CD4-positive, alpha-beta T cell treated with Interleukin-15 for 1 hour (primary cell): ENCODE measurements around the gene MAP3K8.
"Not testable (repeated sequence)": the region's sequence is repeated elsewhere in the genome, so short reads cannot be mapped to it uniquely, and the experiment has no call there.

Experiments used
- DNase-seq: peaks from one replicate; pipeline ENCODE4 v3.0.0-alpha.2; 2020

The MAP3K8 gene

DNA sequence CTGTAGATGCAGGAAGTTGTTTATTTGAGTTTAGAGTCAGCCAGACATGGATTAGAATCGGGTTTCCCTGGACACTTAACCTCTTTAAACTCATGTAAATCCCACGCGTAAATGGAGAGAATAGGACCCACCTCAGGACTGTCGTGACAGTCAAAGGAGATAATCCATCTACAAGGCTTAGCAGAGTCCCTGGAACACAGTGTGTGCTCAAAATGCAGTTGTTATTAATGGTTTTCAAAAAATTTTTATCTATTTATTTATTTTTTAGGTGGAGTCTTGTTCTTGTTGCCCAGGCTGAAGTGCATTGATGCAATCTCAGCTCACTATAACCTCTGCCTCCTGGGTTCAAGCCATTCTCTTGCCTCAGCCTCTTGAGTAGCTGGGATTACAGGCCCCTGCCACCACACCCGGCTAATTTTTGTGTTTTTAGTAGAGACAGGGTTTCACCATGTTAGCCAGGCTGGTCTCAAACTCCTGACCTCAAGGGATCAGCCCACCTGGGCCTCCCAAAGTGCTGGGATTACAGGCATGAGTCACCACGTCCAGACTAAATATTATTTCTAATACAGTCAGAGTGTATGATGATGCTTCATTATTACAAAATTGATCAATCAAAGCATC, 10.2 kb upstream of the MAP3K8 start:
- not testable (repeated sequence) for DNase-seq

DNA sequence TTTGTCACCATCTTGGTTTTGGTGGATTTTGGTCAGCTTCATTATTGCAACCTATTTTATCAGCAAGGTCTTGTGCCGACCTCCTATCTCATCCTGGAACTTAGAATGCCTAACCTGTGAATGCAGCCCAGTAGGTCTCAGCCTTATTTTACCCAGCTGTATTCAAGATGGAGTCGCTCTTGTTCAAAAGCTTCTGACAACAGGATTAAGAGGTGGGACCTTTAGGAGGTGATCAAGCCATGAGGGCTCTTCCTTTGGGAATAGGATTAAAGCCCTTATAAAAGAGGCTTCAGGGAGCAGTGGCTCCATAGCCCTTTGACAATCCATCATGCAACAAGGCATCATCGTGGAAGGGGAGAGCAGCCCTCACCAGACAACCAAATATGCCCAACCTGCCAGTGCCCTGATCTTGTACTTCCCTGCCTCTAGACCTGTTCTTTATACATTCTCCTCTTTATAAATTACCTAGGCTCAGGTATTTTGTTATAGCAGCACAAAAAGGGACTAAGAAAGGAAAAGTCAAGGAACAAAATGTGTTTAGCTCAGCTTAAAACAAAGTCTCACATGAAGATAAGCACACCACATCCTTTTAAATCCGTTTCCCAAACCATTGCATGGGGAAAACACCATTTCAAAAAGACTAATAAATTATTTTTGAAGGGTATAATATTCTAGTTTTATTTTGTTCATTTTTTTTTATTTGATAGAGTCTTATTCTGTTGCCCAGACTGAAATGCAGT, 8.5 kb upstream of the MAP3K8 start:
- DNase-seq, result no peak

DNA sequence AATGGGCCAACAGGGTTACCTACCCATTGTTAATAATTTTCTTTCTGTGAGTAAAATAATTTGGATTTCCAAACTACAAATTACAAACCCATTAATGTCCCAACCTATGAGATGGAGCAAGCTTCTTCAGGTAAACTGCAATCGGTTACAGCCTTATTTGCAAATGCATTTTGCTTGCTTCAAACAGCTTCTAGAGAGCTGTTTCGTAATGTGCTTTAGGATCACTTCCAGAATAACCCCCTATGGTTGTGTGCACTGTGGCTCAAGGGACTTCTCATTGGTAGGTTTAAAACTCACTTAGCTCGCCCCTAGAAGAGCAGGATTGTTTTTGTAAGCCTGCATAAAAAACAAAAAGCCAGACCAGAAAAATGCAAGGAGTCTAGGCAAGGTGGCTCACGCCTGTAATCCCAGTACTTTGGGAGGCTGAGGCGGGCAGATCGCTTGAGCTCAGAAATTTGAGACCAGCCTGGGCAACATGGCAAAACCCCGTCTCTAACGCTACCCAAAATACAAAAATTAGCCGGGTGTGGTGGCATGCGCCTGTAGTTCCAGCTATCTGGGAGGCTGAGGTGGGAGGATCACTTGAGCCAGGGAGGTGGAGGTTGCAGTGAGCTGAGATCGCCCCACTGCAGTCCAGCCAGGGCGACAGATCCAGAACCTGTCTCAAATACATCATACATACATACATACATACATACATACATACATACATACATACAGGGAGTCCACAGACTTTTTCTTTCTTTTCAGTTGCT, 3.3 kb upstream of the MAP3K8 start:
- no peak for DNase-seq

DNA sequence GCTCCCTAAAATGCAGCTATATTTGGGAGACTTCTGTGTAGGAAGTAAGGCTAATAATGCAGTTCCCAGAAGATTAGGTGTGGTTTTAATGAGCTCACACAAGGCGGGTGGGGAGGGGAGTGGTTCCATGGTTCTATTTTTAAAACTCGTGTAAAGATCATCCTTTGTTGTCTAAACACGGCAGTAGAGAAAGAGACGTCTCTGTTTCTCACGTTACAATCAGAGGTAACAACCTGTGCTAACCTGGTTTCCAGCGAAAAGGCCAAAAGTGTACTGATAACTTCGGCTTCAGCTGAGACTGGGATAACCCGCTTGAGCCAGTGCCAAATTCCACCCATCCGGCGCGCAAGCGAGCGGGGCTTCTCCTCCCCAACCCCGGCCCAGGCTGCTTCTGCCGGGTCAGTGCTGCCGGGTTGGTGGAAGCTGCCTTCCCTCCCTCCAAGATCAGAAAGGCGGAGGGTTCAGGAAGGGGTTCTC, 2.5 kb upstream of the MAP3K8 start:
- no peak for DNase-seq

DNA sequence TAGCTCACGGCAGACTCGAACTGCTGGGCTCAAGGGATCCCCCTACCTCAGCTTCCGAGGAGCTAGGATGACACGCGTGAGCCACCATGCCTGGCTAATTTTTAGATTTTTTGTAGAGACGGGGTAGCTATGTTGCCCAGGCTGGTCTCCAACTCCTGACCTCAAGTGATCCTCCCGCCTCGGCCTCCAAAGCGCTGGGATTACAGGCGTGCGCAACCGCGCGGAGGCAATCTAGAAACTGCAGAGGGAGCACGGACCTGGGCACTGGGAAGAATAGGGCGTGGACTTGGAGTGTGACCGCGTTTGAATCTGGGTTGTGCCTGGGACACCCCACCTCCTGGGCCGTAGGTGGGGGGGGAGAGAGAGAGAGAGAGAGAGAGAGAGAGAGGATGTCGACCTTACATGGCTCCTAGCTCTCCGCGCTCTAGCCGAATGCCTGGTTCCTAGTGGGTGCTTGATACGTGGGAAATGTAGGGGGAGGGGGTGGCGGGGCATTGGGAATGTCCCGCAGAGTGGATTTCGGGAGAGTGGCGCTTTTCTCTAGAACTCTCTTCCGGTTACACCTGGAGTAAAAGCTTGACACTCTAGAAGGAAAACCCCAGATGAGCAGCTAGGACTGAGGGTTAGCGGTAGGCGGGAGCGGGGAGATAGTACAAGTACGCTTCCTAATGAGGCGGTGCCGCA, 1.2 kb upstream of the MAP3K8 start:
- no peak for DNase-seq

DNA sequence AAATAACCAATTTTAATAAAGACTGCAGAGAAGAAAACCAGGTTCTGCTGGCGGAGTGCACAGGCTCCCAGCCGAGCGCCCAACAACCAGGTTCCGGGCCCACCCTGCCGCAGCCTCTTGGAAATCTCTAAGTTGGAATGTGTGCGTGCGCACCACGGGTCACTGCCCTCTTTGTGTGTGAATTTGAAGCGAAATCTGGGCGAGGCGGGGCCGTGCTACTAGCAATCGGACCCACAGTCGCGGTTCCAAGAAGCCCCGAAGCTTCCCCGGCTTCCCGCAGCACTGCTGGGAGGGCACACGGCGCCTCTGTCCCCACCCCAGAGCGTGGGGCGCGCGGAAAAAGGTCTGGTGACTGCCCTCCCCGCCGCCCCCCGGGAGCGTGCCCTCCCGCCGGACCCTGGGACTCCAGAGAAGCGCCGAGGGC, 666 bp upstream of the MAP3K8 start:
- DNase-seq, result peak; percentile 62

DNA sequence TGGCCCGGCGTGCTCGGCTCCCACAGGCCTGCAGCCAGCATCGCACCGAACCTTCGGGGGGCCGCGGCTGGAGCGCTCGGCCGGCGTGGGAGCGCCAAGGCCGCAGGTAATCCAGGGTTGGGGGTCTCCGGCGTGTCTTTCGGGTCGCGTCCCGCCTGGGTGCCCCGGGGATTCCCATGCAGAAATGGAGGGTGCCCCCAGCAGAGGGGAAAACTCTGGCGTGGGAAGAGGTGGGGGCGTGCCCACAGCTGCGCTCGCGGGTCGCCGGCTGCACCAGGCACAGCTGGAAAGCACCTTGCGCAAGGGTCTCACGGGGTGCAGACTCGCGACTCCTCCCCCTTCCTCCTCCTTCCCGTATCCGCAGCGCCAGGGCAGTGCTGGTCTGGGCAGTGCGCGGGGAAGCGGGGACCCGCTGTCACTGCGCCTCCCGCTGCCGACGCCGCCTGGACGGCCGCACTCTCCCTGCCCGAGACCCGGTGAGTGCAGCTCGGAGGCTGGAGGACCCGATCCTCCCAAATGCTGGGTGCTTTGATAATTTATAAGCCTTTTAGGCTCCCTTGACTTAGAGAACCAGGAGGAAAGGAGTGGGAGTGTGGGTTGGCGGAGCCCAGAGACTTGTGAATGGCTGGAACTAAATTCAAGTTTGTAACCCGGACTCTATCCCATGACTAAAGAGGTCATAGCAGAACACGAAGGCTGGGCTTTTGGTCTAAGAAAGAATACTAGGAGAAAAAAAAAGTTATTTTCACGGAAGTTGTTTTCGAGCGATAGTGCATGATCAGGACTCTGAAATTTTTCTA, 489 bp downstream of the MAP3K8 start:
- peak; percentile 86 for DNase-seq

DNA sequence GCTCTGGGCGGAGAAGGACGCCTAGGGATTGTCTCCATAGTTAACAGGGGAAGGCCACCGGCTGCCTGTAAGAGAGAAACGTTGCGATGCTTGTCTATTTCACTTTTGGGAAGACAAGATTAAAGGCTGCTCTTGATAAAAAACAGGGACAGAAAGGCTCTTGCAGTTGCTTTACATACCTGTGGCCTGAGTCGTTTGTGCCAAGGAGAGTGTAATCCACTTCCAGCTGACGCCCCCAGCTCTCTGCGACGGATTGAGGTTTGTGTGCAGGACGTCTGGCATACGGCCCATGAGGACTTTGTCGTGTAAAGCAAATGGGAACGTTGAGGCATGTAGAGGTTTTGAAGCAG, 1.1 kb downstream of the MAP3K8 start:
- DNase-seq, result no peak

DNA sequence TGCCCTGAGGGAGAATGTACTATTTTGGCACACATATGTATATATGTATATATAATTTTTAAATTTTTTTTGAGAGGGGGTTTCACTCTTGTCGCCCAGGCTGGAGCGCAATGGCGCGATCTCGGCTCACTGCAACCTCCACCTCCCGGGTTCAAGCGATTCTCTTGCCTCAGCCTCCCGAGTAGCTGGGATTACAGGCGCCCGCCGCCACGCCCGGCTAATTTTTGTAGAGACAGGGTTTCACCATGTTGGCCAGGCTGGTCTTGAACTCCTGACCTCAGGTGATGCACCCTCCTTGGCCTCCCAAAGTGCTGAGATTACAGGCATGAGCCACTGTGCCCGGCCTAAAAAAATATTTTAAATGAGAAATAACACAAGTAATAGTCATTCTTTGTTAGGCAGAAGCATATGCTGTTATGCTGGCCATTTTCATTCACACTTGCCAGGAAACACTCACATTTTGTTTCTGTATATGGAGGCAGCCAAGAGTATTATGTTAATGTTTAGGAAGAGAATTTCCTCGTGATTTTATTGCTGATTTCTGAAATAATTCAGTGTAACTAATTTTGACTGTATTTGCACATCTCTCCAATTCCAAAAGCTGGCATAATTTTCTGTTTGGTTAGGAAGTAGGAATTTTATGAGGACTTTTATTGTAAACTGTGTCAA, 1.6 kb downstream of the MAP3K8 start:
- not testable (repeated sequence) for DNase-seq

DNA sequence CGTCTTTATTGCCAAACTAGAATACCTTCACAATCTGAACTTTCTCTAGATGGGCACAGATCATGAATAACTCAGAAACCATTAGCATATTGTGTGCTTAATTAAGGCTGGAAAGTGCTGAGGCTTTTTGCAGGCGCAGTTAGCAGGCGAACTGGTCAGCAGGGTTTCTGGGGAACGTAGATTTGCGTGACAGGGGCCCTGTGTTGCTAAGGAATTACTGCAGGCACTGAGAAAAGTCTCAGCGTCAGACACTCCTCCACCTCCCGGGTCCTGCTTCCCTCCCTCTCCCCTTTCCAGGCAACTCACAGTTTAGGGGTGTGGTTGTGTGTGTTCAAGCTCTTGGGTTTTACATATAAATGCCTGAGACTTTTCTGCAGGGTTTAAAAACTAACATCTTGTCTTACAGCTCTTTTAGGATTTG, 2.2 kb downstream of the MAP3K8 start:
- no peak for DNase-seq

DNA sequence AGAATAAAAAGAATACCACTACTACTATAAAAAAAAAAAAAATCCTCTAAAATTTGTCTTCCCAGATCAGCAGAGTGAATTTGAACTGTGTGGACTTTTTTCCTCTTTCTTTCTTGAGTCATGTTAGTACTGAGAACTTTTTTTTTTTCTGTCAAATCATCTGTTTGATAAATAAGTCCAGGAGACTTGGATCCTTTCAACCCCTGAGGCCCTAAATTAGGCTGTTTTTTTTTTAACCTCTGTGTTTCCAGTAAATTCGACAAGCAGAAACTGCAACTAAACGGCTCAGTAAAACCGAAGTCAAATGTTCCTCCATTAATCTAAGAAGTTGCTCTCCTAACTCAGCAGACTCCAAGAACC, 2.7 kb downstream of the MAP3K8 start:
- no peak for DNase-seq

DNA sequence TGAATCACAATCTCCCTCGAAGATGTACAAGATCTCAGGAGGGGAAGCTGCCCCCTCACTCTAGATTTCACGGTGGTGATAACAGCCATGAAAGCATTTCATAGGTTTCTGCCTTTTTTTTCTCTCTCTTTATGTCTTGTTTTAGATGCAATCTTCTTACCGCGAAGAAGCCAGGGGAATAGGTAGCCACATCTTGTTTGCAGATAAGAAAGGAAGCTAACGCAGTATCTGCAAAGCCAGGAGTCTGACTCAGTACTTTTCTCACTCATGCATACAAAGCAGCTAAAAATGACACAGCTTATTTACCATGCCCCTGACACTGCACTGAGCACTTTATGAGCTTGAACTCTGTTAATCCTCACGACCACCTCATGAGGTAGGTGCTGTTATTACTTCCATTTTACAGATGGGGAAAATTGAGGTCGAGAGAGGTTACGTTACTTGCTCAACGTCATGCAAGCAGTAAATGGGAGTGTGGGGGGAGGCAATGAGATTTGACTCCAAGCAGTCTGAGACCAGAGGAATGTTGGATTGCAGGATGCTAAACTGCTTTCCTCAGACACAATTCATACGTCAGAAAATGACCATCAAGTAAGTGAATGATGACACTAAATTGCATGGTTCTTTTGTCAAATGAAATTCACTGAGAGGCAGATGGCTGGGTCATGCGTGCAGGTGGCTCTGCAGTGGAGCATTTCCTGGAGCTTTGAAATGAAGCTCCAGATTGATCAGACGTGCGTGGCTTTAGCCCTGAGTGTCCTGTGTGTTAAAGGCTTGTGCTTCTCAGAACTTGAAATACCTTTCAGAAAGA, 3.3 kb downstream of the MAP3K8 start:
- DNase-seq, result no peak

DNA sequence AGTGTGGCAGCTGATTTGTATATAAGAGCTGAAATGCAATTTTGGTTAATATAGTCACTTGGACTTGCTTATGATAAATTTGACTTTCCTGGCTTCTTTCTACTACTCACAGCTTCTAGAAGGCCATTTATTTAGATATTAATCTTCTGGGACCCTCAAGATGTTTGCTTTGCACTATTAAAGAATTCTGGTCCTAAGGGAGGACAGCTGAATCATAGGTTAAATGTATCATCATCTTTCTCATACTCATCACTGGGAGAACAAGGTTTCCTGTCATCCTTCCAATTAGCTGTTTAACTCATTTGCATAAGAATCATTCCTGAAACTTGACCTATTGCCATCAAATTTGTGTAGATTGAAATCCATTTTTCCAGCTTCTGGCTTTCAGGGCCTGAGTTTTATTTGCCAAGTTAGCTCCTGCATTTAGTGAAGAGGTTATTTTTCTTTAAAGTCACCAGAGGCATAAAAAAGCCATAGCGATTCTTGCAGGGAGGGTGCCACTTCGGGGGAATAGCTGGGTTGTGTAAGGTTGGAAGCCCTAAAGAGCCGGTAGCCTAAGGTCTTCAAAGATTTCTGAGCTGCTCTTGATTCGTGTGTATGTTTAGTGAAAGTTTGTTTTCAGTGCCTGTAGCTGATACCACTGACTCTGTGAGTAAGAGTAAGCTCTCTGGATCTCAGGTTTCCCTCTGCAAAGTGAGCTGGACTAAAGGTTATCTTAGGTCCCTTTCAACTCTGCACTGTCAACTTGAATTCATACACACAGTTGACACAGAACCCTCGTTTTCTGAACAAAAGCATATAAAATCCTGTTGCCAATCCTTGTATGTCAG, 4.3 kb downstream of the MAP3K8 start:
- no peak for DNase-seq

DNA sequence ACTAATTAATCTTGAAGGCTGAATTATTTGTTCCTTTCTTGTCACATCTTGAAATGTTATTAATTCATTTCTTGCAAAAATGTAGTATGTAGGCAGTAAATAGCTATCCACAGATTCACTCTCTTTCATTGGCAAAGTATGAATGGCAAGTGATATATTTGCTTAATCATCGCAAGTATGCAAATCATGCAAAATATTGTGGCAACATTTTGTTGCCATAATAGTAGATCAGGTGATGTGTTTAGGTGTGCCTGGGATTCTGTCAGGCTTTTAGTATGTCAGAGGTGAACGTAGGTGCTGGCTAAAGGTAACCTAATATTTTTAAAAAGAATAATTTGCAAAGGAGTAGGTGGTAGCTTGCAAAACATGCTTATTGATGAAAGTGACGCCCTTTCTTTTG, 5.9 kb downstream of the MAP3K8 start:
- no peak for DNase-seq

DNA sequence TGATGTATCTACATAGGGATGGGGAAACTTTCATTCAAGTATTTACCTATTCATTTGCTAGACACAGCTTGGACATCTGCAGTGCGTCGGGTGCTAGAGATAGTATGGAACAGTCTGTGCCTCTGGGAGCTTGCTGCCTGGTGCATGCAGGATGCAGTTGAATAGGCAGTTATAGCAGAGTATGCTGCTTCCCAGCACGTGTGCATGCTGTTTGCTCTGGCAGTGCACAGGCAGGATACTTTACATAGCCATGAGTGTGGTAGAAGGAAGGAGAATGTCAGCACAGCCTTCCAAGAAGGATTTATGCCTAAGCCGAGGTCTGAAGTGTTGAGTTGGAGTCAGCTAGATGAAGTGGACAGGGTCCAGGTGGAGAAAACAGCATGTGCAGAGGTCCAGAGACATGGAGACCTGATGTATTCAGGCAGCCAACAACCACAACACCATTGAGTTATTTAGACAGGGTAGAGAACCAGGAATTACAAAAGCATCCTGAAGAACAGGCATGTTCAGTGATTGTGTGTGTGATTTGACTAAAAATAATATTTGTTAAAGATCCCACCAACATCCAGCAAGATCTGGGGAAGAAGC, 8.1 kb downstream of the MAP3K8 start:
- no peak for DNase-seq

DNA sequence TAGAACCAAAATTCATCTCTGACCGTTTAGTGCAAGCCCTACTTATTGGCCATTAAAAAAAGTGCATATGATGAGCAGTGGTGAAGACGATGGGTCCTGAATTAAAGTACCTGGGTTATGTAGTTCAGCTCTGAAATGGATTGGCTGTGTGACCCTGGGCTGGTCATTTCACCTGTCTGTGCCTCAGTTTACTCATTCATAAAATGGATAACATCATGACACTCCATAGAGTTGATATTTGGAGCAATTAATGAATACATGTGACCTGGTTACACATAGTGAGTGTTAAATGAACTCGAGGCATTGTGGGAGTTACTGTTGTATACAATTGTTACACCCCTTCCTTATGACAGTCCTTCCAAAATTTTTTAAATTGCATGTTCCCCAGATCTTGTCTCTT, 9.1 kb downstream of the MAP3K8 start:
- no peak for DNase-seq

DNA sequence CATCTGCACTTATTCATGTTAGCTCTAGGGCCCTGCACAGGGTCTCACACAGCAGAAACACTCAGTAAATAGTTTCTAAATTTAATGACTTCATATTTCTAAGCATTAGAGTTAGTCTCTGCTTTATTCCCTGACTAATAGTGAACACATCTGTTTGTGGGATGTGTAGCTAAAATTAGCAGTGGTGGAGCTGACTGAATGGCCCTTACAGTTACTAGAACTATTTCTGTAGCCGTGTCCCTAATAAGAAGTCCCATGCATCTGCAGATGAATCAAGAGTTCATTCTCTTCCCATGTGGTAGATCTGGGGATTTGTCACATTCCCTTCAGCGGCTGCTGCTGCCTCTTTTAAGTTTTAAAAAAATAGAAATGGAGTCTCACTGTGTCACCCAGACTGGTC, 11.7 kb downstream of the MAP3K8 start:
- DNase-seq, result no peak

DNA sequence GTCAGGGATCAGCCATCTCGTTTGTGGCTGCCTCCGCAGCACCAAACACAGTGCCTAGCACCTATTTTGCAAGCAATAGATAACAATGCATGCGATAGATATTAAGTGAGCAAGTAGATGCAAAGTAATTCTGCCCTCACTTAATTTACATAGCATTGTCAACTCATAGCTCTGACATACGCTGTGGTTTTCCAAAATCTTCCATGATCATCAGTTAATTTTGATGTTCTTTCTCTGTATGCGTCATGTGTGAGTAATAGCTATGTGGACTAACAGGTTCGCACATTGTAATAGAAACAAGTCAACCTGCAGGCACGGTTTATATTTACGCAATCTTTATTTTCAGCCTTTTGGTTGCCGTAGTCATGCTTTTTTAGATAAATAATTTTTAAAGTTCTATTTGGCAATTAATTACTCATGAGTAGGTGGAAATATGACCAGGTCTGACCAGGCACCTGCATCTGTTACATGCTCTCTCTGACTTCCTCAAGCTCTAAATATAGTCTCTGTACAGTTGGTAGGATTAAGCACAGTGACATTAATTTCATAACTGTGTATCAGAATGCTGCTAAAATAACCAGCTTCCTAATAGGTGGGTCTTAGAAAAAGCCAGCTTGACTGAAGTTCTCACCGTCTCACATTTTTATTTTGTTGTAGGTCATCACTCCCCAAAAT, 13.3 kb downstream of the MAP3K8 start:
- no peak for DNase-seq

DNA sequence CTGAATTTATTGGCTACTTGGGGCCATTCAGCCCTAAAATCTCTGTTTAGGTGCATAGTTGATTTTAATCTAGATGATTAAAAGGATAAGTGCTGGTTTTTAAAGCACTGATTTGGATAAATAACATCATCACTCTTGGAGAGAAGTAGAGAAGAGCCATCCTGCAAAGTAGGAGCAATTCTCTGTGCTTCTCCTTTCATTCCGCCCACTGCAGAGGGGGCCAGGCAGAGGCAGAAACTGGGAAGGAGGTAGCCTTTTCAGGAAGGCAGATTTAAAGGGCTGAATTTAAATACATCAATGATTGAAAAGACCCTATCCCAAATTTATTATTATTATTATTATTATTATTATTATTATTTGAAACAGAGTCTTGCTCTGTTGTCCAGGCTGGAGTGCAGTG, 14.1 kb downstream of the MAP3K8 start:
- DNase-seq, result no peak
